B cell (primary cell): ENCODE data around the gene LAG3. TPM values are rescaled to one million over a fixed set of nuclear protein-coding genes. Genes with fewer than 3 reads are reported as not detected.

ENCODE experiments used
- ATAC-seq: fragments of 200-7000 bp; cut with Tn5 transposase; one replicate; pipeline ENCODE4 v1.10.0; 2021; ENCODE audit warnings: low read depth, mild to moderate bottlenecking, moderate number of reproducible peaks, moderate library complexity
- CTCF ChIA-PET: fragments of 350-600 bp; sonication (Branson Sonifier 250); formaldehyde crosslinking; loops from one replicate; lab custom pipeline; 2021; ENCODE audit warnings: antibody characterized with exemption, inconsistent platforms; lab: Charles Lee
- POLR2A ChIA-PET: fragments of 350-600 bp; sonication (Branson Sonifier 250); formaldehyde crosslinking; loops from one replicate; lab custom pipeline; 2021; ENCODE audit warnings: antibody characterized with exemption; lab: Charles Lee
- DNase-seq: peaks from one replicate; pipeline ENCODE4 v3.0.0; 2013
- H2AFZ ChIP-seq: 2 replicates; pipeline ENCODE4 v1.6.1; 2012; ENCODE audit warnings: mild to moderate bottlenecking, low read depth, low read length; ENCODE audit not compliant: insufficient read depth, poor library complexity, severe bottlenecking
- H3K27ac ChIP-seq, 2 donors: 1 replicate in 1 of 2; 2 replicates in 1 of 2; pipeline ENCODE4 v1.5.1; 2012 to 2013; ENCODE audit warnings: low read length in 2 of 2, mild to moderate bottlenecking in 2 of 2, moderate library complexity in 1 of 2
- H3K27me3 ChIP-seq, 4 experiments: fragments of 200-600 bp in 1 of 4; sonication (generic) in 1 of 4; replicated peaks in 1 of 4; 1 replicate in 2 of 4; 2 replicates in 2 of 4; pipeline versions ENCODE4 v1.6.1 to v1.7.0; 2013 to 2016; ENCODE audit warnings: low read length in 3 of 4, mild to moderate bottlenecking in 2 of 4, mixed read lengths in 1 of 4, moderate library complexity in 1 of 4; ENCODE audit not compliant: insufficient read depth in 4 of 4, control insufficient read depth in 3 of 4; ENCODE audit errors: control extremely low read depth in 1 of 4
- H3K36me3 ChIP-seq, 2 experiments: replicated peaks in 1 of 2; 1 replicate in 1 of 2; 2 replicates in 1 of 2; pipeline versions ENCODE4 v1.6.1 to v1.7.1; 2013; ENCODE audit warnings: low read length in 1 of 2; ENCODE audit not compliant: insufficient read depth in 2 of 2, control insufficient read depth in 1 of 2; ENCODE audit errors: control extremely low read depth in 1 of 2, extremely low read depth in 1 of 2
- H3K4me1 ChIP-seq, 2 donors: fragments of 200-600 bp in 1 of 2; sonication (generic) in 1 of 2; 1 replicate in 1 of 2; 2 replicates in 1 of 2; pipeline versions ENCODE4 v1.5.1 to v1.6.1; 2013 to 2017; ENCODE audit warnings: low read length in 2 of 2; ENCODE audit not compliant: control insufficient read depth in 2 of 2, insufficient read depth in 2 of 2
- H3K4me2 ChIP-seq: replicated peaks from 2 replicates; pipeline ENCODE3; 2012; ENCODE audit warnings: mild to moderate bottlenecking, low read depth, low read length; ENCODE audit not compliant: poor library complexity, severe bottlenecking
- H3K4me3 ChIP-seq, 5 experiments: fragments of 200-600 bp in 1 of 5; sonication (generic) in 1 of 5; 1 replicate in 3 of 5; 2 replicates in 2 of 5; pipeline versions ENCODE4 v1.5.1 to v1.7.0; 2011 to 2016; ENCODE audit warnings: low read length in 4 of 5, mild to moderate bottlenecking in 4 of 5, low read depth in 2 of 5, control low read depth in 1 of 5, moderate library complexity in 1 of 5; ENCODE audit not compliant: insufficient read depth in 1 of 5; ENCODE audit errors: control extremely low read depth in 1 of 5, extremely low read depth in 1 of 5
- H3K79me2 ChIP-seq: fragments of 200-600 bp; sonication (generic); one replicate; pipeline ENCODE4 v1.6.0; 2016; ENCODE audit warnings: low read length; ENCODE audit not compliant: control insufficient read depth, insufficient read depth
- H3K9ac ChIP-seq: fragments of 200-600 bp; sonication (generic); 2 replicates; pipeline ENCODE4 v1.6.1; 2017; ENCODE audit warnings: mild to moderate bottlenecking, low read length, moderate library complexity
- H3K9me3 ChIP-seq, 3 donors: one replicate each; pipeline versions ENCODE4 v1.6.1 to v1.7.1; 2013; ENCODE audit warnings: low read length in 2 of 3; ENCODE audit not compliant: control insufficient read depth in 2 of 3, insufficient read depth in 1 of 3; ENCODE audit errors: control extremely low read depth in 1 of 3
- H4K20me1 ChIP-seq: 2 replicates; pipeline ENCODE4 v1.6.0; 2012; ENCODE audit warnings: mild to moderate bottlenecking, low read length; ENCODE audit not compliant: insufficient read depth, control insufficient read depth, poor library complexity, severe bottlenecking
- H3K27ac Mint-ChIP-seq: one replicate; pipeline ENCODE4 v1.8.0; 2021; ENCODE audit warnings: mixed read lengths
- H3K27me3 Mint-ChIP-seq: one replicate; pipeline ENCODE4 v1.8.0; 2021; ENCODE audit warnings: mixed read lengths
- H3K4me1 Mint-ChIP-seq: one replicate; pipeline ENCODE4 v1.8.0; 2021; ENCODE audit warnings: mixed read lengths
- H3K4me3 Mint-ChIP-seq: one replicate; pipeline ENCODE4 v1.8.0; 2021; ENCODE audit warnings: mixed read lengths
- H3K9me3 Mint-ChIP-seq: one replicate; pipeline ENCODE4 v1.8.0; 2022; ENCODE audit warnings: mixed read lengths; ENCODE audit not compliant: insufficient read depth
- EZH2 ChIP-seq: IDR thresholded peaks from 2 replicates; pipeline ENCODE4 v1.6.1; 2012; ENCODE audit warnings: borderline replicate concordance, low read depth, mild to moderate bottlenecking, moderate library complexity, low read length; ENCODE audit not compliant: insufficient read depth, poor library complexity, severe bottlenecking
- WGBS: methylation state at CpG from one replicate; pipeline ENCODE4 v1.1.5; 2013; ENCODE audit warnings: missing lambda C conversion rate; ENCODE audit not compliant: insufficient coverage; 5-methylcytosine and 5-hydroxymethylcytosine counted together
- intact Hi-C: fragments of 100-400 bp; cut with micrococcal nuclease; formaldehyde crosslinking; loops from one replicate; pipeline ENCODE4 v1.10.0; 2022
- polyA plus RNA-seq: library from polyadenylated mRNA; depleted of rRNA; stranded (reverse); fragments of >200 nt; gene quantifications from 2 replicates; pipeline ENCODE4 v1.2.3, GENCODE V29; 2012
- total RNA-seq, 2 donors: library from RNA; stranded (reverse); fragments of 120-200 nt in 1 of 2; gene quantifications; 1 replicate in 1 of 2; 2 replicates in 1 of 2; pipeline versions ENCODE4 v1.2.3 to v1.2.4, GENCODE V29; 2013 to 2022
- TF ChIP-seq, protein P1 (sequence below): fragments of 200-600 bp; IDR thresholded peaks from one replicate; pipeline ENCODE4 v1.8.0; 2022; ENCODE audit warnings: antibody characterized with exemption, mild to moderate bottlenecking

LAG3 gene
- total and polyA plus RNA-seq, 2 donors (not counting 1 experiment from before 2014, with no cell fraction given): not detected

DNA sequence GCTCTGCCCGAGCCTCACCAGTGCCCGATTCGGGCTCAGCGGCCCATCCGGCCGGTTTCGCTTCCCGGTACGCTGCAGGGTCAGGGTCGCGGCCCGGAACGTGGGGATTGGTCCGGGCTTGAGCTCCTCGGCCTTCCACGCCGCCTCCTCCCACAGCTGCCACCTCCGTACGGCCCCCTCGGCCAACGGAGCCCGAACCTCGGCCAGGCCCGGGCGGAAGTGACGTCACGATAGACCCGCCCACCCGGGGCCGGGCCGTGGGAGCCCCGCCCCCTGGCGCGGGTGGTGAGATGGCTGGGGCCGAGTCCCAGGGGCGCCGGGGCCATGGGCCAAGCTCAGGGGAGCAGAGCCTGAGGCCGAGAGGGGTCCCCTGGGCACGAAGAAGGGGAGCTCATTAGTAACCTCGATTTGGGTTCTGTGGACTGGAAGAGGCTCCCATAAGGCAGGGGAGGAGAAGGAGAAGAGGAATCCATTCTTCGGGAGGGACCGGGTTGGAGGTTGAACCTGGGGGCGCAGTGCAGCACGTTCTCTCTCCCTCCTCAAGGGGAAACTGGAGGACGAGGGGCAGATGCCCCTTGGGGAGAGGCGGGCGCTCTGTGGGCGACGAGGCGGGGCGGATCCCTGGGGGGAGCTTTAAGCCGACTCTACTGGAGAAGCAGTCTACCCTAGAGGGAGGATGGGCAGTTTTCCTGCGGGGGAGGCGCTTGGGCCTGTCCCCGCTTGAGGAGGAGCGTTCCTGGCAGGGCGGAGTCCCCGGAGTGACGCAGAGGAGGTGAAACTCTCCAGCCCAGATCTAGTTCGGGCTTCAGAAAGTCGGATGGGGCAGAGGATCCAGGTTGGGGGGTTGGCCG lies 19.2 kb upstream of the LAG3 start, which contains the start of gene MLF2:
Gene MLF2 (minus strand): TSS at position 221 of the 851 bp plus-strand sequence. CDS start 807 bp downstream, outside the sequence.
- CTCF ChIA-PET: interaction anchor here (0.6 to 6.4 kb wide), 41 partner anchors 8 to 1184 kb away, joined by 3 to 109 read pairs (median 5); partner anchors contain the start of genes C12orf57, CDCA3, COPS7A and LAG3
- H3K4me2 ChIP-seq: peak within 1 kb of the TSS; percentile 94
- H3K9ac ChIP-seq: peak within 1 kb of the TSS; percentile 88
- Mint-ChIP-seq H3K9me3 (no peaks in the 10 kb centered on the region), H3K4me1 (peaks cover 17% of the 10 kb centered on the region), H3K27ac (peak within 1 kb of the TSS; percentile 99), H3K4me3 (peak within 1 kb of the TSS; percentile 96), H3K27me3 (peaks cover 4% of the 10 kb centered on the region)
- H3K4me1 ChIP-seq: peaks cover 13 to 14% of the 10 kb centered on the region in 2 donors
- H3K9me3 ChIP-seq: no peaks in the 10 kb centered on the region
- POLR2A ChIA-PET: interaction anchor here (0.6 to 2.4 kb wide), 17 partner anchors 13 to 260 kb away, joined by 3 to 30 read pairs (median 4); partner anchors contain the start of genes C12orf57, CDCA3, COPS7A and MRPL51
- TF ChIP-seq EZH2: no peak
- TF ChIP-seq, protein P1, sequence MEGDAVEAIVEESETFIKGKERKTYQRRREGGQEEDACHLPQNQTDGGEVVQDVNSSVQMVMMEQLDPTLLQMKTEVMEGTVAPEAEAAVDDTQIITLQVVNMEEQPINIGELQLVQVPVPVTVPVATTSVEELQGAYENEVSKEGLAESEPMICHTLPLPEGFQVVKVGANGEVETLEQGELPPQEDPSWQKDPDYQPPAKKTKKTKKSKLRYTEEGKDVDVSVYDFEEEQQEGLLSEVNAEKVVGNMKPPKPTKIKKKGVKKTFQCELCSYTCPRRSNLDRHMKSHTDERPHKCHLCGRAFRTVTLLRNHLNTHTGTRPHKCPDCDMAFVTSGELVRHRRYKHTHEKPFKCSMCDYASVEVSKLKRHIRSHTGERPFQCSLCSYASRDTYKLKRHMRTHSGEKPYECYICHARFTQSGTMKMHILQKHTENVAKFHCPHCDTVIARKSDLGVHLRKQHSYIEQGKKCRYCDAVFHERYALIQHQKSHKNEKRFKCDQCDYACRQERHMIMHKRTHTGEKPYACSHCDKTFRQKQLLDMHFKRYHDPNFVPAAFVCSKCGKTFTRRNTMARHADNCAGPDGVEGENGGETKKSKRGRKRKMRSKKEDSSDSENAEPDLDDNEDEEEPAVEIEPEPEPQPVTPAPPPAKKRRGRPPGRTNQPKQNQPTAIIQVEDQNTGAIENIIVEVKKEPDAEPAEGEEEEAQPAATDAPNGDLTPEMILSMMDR: peak; percentile 89
- peak; percentile 87 for ATAC-seq
- peak; percentile 98 for DNase-seq
- peaks cover 1 to 36% of the 10 kb centered on the region in 2 experiments for H3K36me3 ChIP-seq
- H2AFZ ChIP-seq: peak within 1 kb of the TSS; percentile 83
- H3K27me3 ChIP-seq: no peaks in the 10 kb centered on the region
- H3K4me3 ChIP-seq: peak within 1 kb of the TSS; percentile 75 to 93 (median 79)
- peaks cover 10% of the 10 kb centered on the region for H3K79me2 ChIP-seq
- WGBS: under 1% methylated on average over 59 of the region's 62 CpGs
- H4K20me1 ChIP-seq: no peaks in the 10 kb centered on the region
- peak within 1 kb of the TSS; percentile 93 to 96 for H3K27ac ChIP-seq
- intact Hi-C loops: loop anchor here (1.0 to 2.0 kb wide), 13 partner anchors 13 to 217 kb away; partner anchors contain the start of genes CDCA3, CHD4, COPS7A and EMG1
